Measurements from ENCODE around the gene IL18BP. TPM values are rescaled to one million over a fixed set of nuclear protein-coding genes. Genes with fewer than 3 reads are reported as not detected.

Gene IL18BP
- total RNA-seq, 2 experiments from 2014 or later: 4.2 to 12.4 TPM

DNA sequence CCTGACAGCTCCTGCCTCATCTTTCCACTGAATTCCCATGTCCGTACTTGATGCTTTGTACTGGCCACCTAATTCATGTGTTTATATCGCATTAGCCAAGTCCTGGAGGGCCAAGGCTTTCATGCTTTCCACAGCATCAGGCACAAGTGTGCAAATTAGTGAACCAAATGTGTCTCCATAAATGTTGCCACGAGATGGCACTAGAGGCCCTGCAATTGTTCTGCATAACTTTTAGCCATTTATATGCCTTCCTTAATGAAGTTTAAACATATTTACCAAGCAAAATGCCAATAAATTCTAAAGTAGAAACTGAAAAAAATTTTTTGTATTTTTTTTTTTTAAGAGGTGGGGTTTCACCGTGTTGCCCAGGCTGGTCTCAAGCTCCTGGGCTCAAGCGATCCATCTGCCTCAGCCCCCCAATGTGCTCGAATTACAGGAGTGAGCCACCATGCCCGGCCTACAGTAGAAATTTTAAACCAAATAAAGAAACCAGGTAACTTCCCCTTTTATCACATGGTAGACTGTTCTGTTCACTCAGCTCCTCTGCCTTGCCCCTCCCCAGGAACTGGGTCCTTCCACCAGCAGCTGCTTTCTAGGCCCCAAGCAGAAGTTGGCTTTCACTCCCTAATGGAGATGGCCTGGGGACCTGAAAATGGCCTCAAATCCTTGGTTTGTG, 20.8 kb upstream of the IL18BP start:
- BruUV-seq (replicated peaks): no TSS peak
- Histone ChIP-seq H3K9me2 (ENCODE audit: insufficient read depth, low read length) (no peaks in the 10 kb centered on the region), H2AFZ (ENCODE audit: low read length) (no peak overlapping the region), H3K4me1 (ENCODE audit: insufficient read depth, low read length, poor library complexity, severe bottlenecking) (peaks cover 17% of the 10 kb centered on the region), H3K4me3 (ENCODE audit: low read depth, low read length, poor library complexity, severe bottlenecking) (no peak overlapping the region), H3K9me3 (ENCODE audit: low read length) (no peaks in the 10 kb centered on the region), H3K4me2 (ENCODE audit: low read length) (peak overlapping the region; percentile 46), H3K36me3 (ENCODE audit: insufficient read depth, low read length) (peaks cover 39% of the 10 kb centered on the region), H3K79me2 (ENCODE audit: insufficient read depth, low read depth, low read length) (no peaks in the 10 kb centered on the region), H4K20me1 (ENCODE audit: insufficient read depth, low read length) (peaks cover 14% of the 10 kb centered on the region; the same call in 1 of the 2 replicates), H3K27ac (ENCODE audit: low read depth, low read length, poor library complexity, severe bottlenecking) (peak overlapping the region; percentile 55)
- POLR2A ChIA-PET: interaction anchor here (1.5 kb wide), 1 partner anchor 10 kb away, joined by 4 read pairs; no protein-coding TSS in a partner anchor
- intact Hi-C loops (cut with micrococcal nuclease; ENCODE audit: unreplicated experiment): loop anchor here (1.0 to 2.0 kb wide), 2 partner anchors 113 to 166 kb away; no protein-coding TSS in a partner anchor
- TF ChIP-seq, protein P1, sequence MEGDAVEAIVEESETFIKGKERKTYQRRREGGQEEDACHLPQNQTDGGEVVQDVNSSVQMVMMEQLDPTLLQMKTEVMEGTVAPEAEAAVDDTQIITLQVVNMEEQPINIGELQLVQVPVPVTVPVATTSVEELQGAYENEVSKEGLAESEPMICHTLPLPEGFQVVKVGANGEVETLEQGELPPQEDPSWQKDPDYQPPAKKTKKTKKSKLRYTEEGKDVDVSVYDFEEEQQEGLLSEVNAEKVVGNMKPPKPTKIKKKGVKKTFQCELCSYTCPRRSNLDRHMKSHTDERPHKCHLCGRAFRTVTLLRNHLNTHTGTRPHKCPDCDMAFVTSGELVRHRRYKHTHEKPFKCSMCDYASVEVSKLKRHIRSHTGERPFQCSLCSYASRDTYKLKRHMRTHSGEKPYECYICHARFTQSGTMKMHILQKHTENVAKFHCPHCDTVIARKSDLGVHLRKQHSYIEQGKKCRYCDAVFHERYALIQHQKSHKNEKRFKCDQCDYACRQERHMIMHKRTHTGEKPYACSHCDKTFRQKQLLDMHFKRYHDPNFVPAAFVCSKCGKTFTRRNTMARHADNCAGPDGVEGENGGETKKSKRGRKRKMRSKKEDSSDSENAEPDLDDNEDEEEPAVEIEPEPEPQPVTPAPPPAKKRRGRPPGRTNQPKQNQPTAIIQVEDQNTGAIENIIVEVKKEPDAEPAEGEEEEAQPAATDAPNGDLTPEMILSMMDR (conservative IDR thresholded peaks at IDR 0.05; ENCODE audit: low read length): peak; percentile 92
- no peak for TF ChIP-seq EZH2phosphoT487 (IDR thresholded peaks at IDR 0.05; ENCODE audit: borderline replicate concordance, low read depth, low read length)
- peak; percentile 77 for DNase-seq (ENCODE audit: low spot score)
- CTCF ChIA-PET (ENCODE audit: unreplicated experiment): interaction anchor here (1.2 to 1.4 kb wide), 2 partner anchors 38 to 49 kb away, joined by 3 to 4 read pairs; partner anchors contain the start of genes RNF121 and XNDC1N

DNA sequence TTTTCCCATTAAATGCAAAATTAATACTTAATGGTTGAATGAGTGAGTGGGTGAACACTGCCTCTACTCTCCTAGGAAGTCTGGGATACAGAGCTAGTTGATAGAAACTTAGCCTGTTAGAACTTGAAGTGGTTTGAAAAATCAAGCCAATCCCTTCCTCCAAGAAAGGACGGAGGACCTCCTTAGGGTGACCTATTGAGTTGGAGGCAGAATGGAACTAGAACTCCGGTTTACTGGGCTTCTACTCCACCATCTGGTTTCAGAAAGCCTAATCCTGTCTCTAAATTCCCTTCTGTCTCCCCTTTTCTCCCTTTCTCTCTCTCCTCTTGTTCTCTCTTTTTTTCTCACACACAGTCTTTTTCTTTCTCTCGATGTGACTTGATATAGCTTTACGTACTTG, 19.6 kb upstream of the IL18BP start:
- no peaks in the 10 kb centered on the region for H3K79me2 ChIP-seq (ENCODE audit: insufficient read depth, low read depth, low read length)
- H3K4me2 ChIP-seq (ENCODE audit: low read length): no peak overlapping the region
- CTCF ChIA-PET (ENCODE audit: unreplicated experiment): no interaction called here
- TF ChIP-seq, protein P1 (conservative IDR thresholded peaks at IDR 0.05; ENCODE audit: low read length): no peak
- H4K20me1 ChIP-seq (ENCODE audit: insufficient read depth, low read length): peaks cover 14% of the 10 kb centered on the region; the same call in 1 of the 2 replicates
- BruUV-seq (replicated peaks): no TSS peak
- H3K4me1 ChIP-seq (ENCODE audit: insufficient read depth, low read length, poor library complexity, severe bottlenecking): peaks cover 17% of the 10 kb centered on the region
- intact Hi-C loops (cut with micrococcal nuclease; ENCODE audit: unreplicated experiment): no loop called here
- no peak overlapping the region for H2AFZ ChIP-seq (ENCODE audit: low read length)
- peaks cover 51% of the 10 kb centered on the region for H3K36me3 ChIP-seq (ENCODE audit: insufficient read depth, low read length)
- POLR2A ChIA-PET: interaction anchor here (0.5 kb wide), 1 partner anchor 821 kb away, joined by 4 read pairs; no protein-coding TSS in a partner anchor
- H3K4me3 ChIP-seq (ENCODE audit: low read depth, low read length, poor library complexity, severe bottlenecking): no peak overlapping the region
- H3K27ac ChIP-seq (ENCODE audit: low read depth, low read length, poor library complexity, severe bottlenecking): no peak overlapping the region
- no peaks in the 10 kb centered on the region for H3K9me3 ChIP-seq (ENCODE audit: low read length)
- no peaks in the 10 kb centered on the region for H3K9me2 ChIP-seq (ENCODE audit: insufficient read depth, low read length)
- DNase-seq (ENCODE audit: low spot score): no peak

DNA sequence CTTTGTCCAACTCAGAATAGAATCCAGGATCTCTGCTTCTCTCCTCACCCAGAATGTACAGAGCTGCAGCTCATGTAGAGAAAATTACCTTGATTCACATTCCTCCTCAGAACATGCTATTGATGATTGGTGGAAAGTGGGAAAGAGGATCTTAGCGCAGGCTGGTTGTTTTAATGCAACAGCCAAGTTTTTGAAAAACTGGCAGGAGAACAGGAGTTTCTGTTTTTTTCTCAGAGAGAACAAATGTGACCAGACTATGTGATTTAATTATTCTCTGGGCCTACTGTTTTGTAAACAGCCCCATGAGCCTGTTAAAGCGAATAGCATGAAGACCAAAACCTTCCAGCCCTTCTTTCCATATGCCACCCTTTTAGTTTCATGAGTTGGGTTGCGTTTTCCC, 19.1 kb upstream of the IL18BP start:
- ChIA-PET CTCF (ENCODE audit: unreplicated experiment) (no interaction called here), POLR2A (interaction anchor here (0.5 kb wide), 1 partner anchor 820 kb away, joined by 4 read pairs; no protein-coding TSS in a partner anchor)
- Histone ChIP-seq H3K27ac (ENCODE audit: low read depth, low read length, poor library complexity, severe bottlenecking) (no peak overlapping the region), H3K36me3 (ENCODE audit: insufficient read depth, low read length) (peaks cover 53% of the 10 kb centered on the region), H3K4me1 (ENCODE audit: insufficient read depth, low read length, poor library complexity, severe bottlenecking) (peaks cover 17% of the 10 kb centered on the region), H3K9me2 (ENCODE audit: insufficient read depth, low read length) (no peaks in the 10 kb centered on the region), H3K4me3 (ENCODE audit: low read depth, low read length, poor library complexity, severe bottlenecking) (no peak overlapping the region), H4K20me1 (ENCODE audit: insufficient read depth, low read length) (peaks cover 14% of the 10 kb centered on the region; the same call in 1 of the 2 replicates), H2AFZ (ENCODE audit: low read length) (no peak overlapping the region), H3K79me2 (ENCODE audit: insufficient read depth, low read depth, low read length) (no peaks in the 10 kb centered on the region), H3K4me2 (ENCODE audit: low read length) (no peak overlapping the region), H3K9me3 (ENCODE audit: low read length) (no peaks in the 10 kb centered on the region)
- DNase-seq (ENCODE audit: low spot score): no peak
- intact Hi-C loops (cut with micrococcal nuclease; ENCODE audit: unreplicated experiment): no loop called here
- TF ChIP-seq EZH2phosphoT487 (IDR thresholded peaks at IDR 0.05; ENCODE audit: borderline replicate concordance, low read depth, low read length): no peak
- TF ChIP-seq, protein P1 (conservative IDR thresholded peaks at IDR 0.05; ENCODE audit: low read length): no peak
- BruUV-seq (replicated peaks): no TSS peak

Data from OCI-LY7 (cell line).